NCI-H345 (cell line): ENCODE measurements around the gene ZNF681.
"Not testable (repeated sequence)": the region's sequence is repeated elsewhere in the genome, so short reads cannot be mapped to it uniquely, and the experiment has no call there.

ENCODE experiments used
- DNase-seq: peaks from one replicate; lab custom pipeline; 2025; lab: John Stamatoyannopoulos, UW

The ZNF681 gene

DNA sequence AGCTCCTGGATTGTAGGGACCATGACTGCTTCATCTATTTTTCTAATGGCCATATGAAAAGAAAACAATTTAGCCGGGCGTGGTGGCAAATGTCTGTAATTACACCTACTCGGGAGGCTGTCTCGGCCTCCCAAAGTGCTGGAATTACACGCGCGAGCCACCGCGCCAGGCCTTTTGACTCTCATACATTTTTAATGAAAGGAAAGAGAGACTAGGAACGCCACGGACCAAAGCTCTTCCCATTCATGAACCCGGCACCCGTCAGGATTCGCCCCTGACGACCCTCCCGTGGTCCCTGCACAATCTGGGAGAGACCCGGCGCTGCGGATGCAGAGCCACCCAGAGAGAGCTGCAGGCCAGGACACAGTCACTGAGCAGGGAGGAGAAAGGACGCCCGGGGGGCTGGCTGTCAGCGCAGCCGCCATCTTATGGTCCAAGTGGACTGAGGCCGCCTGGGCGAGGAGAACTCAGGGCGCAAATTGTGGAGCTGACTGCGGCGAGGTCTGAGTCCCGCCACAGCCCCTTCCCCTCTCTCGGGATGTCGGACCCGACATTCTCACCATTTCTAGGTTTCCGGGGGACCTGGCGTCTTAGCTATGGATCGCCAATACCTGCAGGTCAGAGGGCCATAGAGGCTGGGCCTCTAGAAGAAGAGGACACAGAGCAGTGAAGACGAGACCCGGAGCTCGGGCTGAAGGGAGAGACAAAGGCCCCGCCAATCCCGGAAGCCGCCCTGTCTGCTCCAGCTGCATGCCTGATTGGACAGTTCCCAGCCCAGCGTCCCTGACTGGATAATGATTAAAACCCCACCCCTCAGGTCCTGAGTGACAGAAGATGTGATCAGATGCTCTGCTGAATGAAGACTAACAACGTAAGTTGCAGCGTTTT is at the start of gene ZNF681:
Gene ZNF681, minus strand, starts transcription at position 705 of the 888 bp plus-strand sequence. Its CDS starts 142 bp downstream, at position 563.
- DNase-seq: peak; percentile 93

DNA sequence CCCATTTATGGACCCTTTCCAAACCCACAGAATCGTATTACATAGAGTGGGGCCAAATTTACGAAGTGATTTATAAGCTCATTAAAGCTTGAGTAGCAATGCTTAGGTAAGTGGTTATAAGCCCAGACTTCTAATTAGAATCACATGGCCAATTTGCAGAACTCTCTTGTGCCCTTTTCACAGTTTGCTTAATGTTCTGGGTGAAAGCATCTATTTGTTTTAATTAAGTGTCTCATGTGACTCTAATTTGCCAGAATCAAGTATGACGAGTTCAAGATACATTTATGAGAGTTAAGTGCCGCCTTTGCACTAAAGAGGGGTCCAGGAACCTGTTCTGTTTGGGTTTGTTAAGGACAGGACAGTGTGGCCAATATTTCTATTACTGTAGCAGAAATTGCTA is 46.0 kb upstream of the ZNF681 start:
- DNase-seq: no peak

DNA sequence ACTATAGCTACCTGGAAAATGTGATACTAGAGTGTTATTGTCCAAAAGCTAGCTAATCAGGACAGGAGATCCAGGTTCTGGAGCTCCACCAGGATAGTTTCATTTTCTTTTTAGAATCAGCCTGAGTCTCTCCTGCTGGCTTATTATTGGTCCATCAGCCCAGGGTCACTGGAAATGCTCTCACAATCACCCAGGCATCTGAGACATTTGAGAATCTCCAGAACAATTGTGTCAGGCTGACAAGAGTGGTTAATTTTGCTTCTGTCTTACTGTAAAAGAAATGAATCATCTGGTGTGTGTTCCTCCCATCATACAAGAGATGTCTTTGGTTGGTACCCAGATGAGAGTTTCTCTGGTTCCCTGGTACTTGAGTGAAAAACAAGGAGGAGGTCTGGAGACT is 43.6 kb upstream of the ZNF681 start:
- no peak for DNase-seq

DNA sequence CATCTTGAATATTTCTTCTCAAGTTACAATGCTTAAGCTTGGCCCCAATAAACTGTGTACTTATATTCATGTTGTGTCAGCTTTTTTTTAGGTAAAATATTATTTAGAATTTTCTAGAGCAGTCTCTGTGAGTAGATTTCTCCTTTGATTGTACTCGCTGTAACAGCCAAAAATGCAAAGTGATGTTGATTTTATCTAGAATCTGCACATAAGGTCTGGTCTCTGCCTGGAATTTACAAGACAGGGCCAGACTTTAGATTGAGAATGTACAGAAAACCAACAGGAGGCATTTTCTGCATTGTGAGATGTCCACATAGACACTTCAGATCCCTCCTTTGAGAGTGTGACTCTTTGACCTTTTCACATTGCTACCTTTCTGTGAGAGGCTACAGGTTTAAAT is 43.1 kb upstream of the ZNF681 start:
- DNase-seq: no peak

DNA sequence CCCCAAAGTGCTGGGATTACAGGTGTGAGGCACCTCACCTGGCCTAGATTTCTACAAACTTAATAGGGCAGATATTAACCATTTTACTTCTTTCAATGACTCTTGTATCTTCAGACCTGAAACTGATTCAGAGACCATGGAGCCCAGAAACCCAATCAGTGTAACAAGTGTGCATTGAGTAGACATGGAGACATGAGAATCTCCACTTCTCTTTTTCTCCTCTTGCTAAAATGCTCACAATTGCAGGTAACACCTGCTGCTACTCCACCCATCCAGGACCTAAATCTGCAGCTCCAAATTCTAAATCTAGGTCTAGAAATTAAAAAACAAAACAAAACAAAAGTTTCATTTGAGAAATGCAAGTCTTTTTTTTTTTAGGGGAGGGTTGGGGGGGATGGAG is 42.2 kb upstream of the ZNF681 start:
- DNase-seq: no peak

DNA sequence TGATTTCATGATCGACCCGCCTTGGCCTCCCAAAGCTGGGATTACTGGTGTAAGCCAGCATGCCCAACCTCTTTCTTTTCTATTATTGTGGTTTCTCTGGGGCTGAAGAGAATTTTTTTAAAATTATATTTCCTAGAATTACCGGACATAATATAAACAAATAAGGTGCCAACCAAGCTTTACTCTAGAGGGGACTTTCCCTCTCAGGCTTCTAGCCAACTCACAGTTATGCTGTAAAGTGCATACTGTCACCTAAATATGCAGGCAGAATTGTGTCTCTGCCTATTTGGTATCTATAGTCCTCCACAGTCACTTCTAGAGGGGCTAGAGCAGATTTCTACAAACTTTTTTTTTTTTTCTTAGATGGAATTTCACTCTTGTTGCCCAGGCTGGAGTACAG is 41.6 kb upstream of the ZNF681 start:
- DNase-seq: no peak

DNA sequence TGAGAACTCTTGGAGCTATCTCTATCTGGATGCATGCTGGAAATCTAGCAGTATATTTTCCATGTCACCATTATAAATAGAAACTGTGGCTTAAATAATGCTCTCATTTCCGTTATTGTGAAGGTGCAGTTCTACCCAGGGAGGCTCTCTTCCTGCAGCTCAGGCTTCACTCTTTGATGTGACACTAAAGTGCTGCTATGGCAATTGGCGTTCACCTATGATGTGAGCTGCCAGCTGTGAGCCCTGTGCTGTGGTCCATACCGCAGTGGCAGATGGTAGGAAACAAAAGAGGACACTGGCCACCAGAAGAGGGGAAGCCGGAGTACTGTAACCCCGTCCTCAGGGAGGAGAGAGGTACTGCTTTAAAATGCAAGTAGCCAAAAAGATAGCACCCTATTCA is 40.6 kb upstream of the ZNF681 start:
- peak; percentile 2 for DNase-seq

DNA sequence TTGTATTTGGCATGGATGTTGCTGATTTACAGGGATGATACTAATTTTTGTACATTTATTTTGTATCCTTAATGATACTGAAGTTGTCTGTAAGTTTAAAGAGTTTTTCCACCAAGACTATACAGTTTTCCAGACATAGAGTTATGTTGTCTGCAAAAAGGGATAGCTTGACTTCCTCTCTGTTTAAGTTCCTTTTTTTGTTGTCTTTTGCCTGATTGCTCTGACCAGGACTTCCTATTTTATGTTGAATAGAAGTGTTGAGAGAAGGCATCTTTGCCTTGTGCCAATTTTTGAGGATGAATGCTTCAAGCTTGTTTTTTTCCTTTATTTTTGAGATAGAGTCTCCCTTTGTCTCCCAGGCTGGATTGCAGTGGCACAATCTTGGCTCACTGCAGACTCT is 36.8 kb upstream of the ZNF681 start:
- no peak for DNase-seq

DNA sequence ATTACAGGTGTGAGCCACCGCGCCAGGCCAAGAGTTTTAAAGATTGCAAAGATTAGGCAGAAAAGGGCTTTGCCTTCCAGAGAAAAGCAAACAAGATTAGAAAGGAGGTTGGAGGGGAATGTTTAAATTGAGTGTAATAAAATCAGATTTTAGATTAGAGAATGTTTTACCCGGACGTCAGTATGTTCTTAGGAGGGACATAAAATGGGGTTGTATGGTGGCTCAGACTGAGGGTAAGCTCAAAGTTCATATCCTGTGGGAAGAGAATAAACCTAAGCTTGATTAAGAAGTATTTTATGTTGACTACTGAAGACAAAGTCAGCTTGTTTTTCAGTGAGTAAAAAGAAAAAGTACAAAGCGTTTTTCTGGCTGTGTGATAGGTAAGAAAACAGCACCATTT is 34.1 kb upstream of the ZNF681 start:
- no peak for DNase-seq

DNA sequence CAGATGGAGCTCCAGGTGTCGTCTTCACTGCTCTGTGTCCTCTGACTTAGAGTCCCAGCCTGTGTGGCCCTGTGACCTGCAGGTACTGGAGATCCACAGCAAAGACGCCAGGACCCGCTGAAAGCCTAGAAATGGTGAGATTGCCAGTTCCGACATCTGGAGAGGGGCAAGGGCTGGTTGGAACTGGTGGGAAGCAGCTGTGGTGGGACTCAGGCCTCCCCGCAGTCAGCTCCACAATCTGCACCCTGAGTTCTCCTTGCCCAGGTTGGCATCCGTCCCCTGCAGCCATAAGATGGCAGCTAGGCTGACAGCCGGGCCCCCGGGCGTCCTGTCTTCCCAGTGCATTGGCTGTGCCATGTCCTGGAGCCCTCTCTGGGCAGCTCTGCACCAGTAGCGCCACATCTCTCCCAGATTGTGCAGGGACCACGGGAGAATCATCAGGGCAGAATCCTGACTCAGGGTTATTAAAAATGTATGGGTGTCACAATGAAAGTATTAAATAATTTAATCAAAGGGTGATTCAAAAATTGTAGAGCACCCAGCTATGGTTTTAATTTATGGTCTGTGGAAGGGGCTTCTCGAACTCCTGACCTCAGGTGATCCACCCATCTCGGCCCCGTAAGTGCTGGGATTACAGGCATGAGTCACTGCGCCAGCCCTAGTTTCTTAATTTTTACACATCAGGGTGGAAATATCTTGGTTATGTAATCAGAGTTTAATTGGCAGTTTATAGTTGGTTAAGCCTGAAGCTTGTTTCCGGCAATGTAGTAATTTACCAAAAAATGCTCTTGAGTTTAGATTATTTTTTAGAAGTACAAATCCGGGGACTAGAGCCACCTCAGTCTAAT is 32.2 kb upstream of the ZNF681 start:
- DNase-seq: no peak

DNA sequence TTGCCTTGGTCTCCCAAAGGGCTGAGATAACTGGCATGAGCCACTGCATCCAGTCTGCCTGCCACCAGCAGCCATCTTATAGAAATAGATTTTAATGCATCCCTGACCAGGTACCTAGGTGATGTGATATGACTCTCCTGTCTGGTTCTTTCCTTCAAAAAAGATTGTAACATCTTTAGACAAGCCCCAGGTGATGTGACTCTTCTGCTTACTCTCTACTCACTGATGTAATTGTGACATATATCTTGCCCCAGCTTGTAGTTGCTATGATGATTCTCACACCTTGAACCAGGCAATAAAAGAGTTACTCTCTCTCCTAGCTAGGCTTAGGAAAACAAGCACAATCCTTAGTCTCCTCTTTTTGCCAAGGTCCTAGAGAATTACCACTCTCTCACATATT is 30.6 kb upstream of the ZNF681 start:
- no peak for DNase-seq

DNA sequence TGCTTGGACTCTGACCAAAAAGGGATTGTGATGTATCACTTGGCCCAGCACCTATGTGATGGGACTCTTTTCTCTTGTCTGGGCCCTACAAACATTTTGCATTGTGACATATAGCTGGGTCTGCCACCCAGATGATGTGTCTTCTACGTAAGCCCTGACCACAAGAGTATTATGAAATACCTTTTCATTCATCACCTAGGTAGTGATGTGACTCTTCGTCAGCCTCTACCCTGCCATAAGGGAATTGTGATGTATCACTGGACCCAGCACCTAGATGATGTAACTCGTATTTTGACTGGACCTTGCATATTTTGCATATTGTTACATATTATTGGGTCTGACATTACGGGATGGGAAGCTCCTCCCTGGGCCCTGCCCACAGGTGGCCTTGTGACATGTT is 29.7 kb upstream of the ZNF681 start:
- no peak for DNase-seq

DNA sequence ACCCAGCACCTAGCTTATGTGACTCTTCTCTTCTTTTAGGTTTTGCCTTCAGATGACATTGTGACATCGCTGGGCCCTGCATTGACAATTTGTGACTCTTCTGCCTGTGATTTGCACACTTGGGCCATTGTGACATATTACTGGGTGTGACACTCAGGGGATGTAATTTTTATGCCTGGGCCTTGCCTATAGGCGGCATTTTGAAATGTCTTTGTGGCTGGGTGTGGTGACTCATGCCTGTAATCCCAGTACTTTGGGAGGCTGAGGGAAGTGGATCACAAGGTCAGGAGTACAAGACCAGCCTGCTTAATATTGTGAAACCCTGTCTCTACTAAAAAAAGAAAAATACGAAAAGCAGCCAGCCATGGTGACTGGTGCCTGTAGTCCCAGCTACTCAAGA is 28.4 kb upstream of the ZNF681 start:
- DNase-seq: no peak

DNA sequence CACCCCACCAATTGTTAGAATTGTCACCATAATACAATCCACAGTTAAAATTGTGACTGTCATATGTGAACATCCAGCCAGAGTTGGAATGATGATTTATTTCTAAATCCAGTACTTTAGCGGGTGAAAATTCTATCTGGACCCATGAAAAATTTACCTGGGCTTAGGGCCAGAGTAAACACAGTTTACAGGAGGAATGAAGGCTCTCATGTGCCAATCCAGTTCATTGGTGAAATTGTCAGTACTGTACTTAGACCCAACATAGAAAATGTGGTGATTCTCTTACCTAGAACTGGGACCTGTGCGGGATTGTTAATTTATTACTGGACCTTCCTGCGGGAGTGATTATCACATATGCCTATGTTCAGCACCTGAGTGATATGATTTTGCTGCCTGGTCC is 27.3 kb upstream of the ZNF681 start:
- no peak for DNase-seq

DNA sequence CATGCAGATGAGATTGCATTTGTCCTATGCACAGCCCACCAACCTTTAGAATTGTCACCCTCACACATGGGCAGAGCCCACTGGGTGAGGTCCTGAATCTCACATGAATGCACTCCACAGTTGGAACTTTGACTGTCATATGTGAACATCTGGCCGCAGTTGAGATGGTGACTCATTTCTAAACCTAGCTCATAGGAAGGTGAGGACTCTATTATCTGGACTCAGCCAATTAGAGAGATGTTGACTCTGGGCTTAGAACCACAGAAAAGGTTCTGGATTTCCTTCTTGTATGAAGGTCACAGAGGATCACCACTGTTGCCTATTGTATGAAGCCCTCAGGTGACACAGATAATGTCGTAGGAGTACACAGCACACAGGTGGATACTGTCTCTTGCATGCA is 25.6 kb upstream of the ZNF681 start:
- DNase-seq: no peak

DNA sequence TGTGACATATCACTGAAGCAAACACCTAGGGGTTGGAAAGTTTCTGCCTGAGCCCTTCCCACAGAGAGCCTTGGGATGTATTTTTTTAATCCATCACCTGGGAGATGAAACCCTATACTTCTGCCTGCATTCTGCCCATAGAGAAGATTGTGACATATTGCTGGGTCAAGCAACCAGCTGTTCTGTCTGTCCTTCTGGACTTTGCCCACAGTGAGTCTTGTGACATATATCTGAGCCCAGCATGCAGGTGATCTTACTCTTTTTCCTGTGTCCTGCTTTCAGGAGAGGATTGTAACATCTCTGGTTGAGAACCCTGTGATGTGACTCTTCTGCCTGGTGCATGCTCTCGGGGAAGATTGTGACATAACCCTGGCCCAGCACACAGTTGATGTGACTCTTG is 24.9 kb upstream of the ZNF681 start:
- DNase-seq: no peak

DNA sequence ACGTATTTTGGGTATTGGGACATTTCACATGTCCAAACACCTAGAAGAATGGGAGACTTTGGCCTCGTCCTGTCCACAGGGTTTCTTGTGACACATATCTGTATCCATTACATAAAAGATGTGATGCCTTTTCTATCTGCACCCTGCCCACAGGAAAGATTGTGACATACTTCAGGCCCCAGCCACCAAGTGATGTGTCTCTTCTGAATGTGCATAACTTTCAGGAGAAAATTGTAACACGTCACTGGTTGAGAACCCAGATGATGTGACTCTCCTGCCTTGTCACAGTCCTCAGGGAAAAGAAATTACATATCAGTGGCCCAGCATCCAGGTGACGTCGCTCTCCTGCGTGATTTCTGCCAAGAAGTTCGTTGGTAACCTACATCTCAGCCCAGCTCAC is 21.0 kb upstream of the ZNF681 start:
- DNase-seq: no peak

DNA sequence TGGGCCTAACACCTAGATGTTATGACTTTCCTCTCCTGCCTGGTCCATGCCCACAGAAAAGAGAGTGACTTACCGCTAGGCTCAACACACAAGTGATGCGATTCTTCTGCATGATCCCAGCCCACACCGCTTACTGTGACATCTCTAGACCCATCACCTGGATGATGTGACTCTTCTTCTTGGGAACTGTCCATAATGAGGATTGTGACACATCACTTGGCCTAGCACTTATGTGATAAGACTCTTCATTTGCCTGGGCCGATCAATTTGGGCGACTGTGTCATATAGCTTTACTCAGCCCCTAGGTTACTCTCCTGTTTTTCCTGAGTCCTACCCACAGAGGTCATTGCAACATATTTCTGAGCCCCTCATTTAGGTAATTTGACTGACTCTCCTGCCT is 19.9 kb upstream of the ZNF681 start:
- no peak for DNase-seq

DNA sequence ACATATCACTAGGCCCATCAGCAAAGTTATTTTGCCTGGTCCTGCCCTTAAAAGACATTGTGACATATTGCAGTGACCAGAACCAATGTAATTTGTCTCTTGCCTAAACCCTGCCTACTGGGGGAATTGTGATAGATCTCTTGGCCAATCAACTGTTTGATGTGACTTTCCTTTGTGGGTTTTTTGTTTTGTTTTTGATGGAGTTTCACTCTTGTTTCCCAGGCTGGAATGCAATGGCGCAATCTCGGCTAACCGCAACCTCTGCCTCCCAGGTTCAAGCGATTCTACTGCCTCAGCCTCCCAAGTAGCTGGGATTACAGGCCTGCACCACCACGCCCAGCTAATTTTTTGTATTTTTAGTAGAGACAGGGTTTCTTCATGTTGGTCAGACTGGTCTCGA is 19.3 kb upstream of the ZNF681 start:
- DNase-seq: not testable (repeated sequence)

DNA sequence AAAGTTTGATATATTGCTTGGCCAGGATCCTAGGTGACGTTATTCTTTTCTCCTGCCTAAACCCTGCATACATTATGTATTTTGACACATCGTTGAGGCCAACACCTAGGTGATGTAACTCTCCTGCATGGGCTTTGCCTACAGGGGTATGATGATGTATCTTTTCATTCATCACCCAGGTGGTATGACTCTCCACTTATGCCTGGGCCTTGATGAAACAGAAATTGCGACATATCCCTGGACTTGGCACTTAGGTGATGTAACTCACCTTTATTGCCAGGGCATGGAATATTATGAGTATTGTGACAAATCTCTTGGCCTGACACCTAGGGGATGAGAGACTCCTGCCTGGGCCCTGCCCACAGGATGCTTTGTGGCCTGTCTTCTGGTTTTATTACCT is 18.5 kb upstream of the ZNF681 start:
- DNase-seq: no peak

DNA sequence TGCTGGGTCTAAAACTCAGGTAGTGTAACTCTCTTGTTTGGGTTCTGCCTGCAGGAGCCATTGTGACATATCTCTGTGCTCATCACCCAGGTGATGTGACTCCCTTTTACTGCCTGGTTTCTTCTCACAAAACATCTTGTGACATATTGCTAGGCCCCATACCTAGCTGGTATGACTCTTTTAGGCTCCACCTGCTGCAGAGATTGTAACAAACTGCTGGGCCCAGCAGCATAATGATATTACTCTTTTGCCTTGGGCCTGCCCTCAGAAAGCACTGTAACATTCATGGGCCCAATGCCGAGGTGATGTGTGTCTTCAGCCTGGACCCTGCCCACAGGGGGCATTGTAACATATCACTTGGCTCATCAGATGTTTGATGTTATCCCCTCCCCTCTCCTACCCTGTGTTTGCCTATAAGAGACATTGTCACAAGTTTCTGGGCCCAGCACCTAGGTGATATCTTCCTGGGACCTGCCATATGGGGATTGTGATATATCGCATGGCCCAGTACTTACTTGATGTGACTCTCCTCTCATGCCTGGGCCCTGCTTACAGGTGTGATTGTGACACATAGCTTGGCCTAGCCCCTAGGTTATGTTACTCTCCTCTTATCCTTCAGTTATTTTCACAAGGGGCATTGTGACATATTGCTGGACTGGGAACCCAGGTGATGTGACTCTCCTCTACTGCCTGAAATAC is 18.0 kb upstream of the ZNF681 start:
- DNase-seq: no peak

DNA sequence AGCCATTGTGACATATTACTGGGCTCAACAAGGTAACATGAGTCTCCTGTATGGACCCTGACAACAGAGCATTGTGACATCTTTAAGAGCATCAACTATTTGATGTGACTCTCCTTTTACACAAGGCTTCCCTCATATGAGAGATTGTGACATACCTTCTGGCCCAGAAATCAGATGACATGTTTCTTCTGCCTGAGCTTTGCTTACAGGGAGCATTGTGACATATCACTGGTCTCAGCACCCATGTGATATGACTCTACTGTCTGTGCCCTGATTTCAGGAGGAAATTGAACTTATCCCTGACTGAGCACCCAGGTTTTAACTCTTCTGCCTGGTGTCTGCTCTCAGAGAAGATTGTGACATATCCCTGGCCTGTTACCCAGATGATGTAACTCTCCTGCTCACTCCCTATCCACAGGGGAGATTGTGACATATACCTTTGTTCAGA is 15.9 kb upstream of the ZNF681 start:
- no peak for DNase-seq

DNA sequence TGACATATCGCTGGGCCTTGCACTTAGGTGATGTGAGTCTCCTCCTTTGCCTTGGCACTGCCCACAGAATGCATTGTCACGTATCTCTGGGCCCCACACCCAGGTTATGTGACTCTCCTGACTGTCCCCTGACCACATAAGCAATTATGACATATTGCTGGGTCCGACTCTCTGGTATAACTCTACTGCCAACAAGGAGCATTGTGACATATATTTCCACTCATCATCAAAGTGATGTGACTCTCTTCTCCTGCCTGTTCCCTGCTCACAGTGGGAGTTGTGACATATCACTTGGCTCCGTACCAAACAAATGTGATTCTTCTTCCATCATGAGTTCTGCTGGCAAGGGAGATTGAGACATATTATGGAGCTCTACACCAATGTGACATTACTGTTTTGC is 15.4 kb upstream of the ZNF681 start:
- no peak for DNase-seq
